Fibroblast of the aortic adventitia (primary cell): ENCODE data around the gene CD53. TPM values are rescaled to one million over a fixed set of nuclear protein-coding genes. Genes with fewer than 3 reads are reported as not detected.
"Not testable (repeated sequence)": the region's sequence is repeated elsewhere in the genome, so short reads cannot be mapped to it uniquely, and the experiment has no call there.

Experiments used
- DNase-seq: peaks from one replicate; pipeline ENCODE4 v3.0.0-alpha.2; 2010; ENCODE audit warnings: low read depth
- H3K4me3 ChIP-seq: 2 replicates; pipeline ENCODE4 v1.5.1; 2011; ENCODE audit warnings: low read depth, mild to moderate bottlenecking, control low read depth, low read length, moderate library complexity
- CTCF ChIP-seq: IDR thresholded peaks from 2 replicates; pipeline ENCODE4 v1.5.1; 2011; ENCODE audit warnings: mild to moderate bottlenecking, low read length, control low read depth, inconsistent platforms; ENCODE audit not compliant: insufficient read depth
- total RNA-seq: library from RNA; depleted of rRNA; stranded (reverse); fragments of >200 nt; gene quantifications from 2 replicates; pipeline ENCODE4 v1.2.3, GENCODE V29; 2012; ENCODE audit warnings: low replicate concordance

Gene CD53
- total RNA-seq, 1 donor: not detected

- no peak for DNase-seq
- no peak for TF ChIP-seq CTCF
- H3K4me3 ChIP-seq: no peak overlapping the region
Measured at GRCh38 chr1:110853135-110853534, 19.8 kb upstream of the CD53 start.

- H3K4me3 ChIP-seq: no peak overlapping the region
- no peak for TF ChIP-seq CTCF
- DNase-seq: no peak
Measured at GRCh38 chr1:110856410-110856809, 16.5 kb upstream of the CD53 start.

GRCh38 chr1:110857964-110858948 lies 14.7 kb upstream of the CD53 start:
- no peak overlapping the region for H3K4me3 ChIP-seq
- no peak for DNase-seq
- no peak for TF ChIP-seq CTCF

- no peak for DNase-seq
- no peak for TF ChIP-seq CTCF
- no peak overlapping the region for H3K4me3 ChIP-seq
Measured at GRCh38 chr1:110859062-110859461, 13.9 kb upstream of the CD53 start.

- no peak overlapping the region for H3K4me3 ChIP-seq
- no peak for DNase-seq
- no peak for TF ChIP-seq CTCF
Measured at GRCh38 chr1:110860174-110860573, 12.8 kb upstream of the CD53 start.

GRCh38 chr1:110860620-110861019 lies 12.3 kb upstream of the CD53 start:
- not testable (repeated sequence) for DNase-seq, H3K4me3 ChIP-seq

- H3K4me3 ChIP-seq: not testable (repeated sequence)
Measured at GRCh38 chr1:110861942-110862341, 11.0 kb upstream of the CD53 start.

GRCh38 chr1:110864287-110864686 lies 8.7 kb upstream of the CD53 start:
- H3K4me3 ChIP-seq: no peak overlapping the region
- no peak for TF ChIP-seq CTCF
- no peak for DNase-seq

More at GRCh38 chr1:110861942-110862341, 11.0 kb upstream of the CD53 start:
- DNase-seq: not testable (repeated sequence)
